ENCODE measurements around the gene USP13.
"Not testable (repeated sequence)": the region's sequence is repeated elsewhere in the genome, so short reads cannot be mapped to it uniquely, and the experiment has no call there.

The USP13 gene

GRCh38 chr3:179738998-179739397 is 86.2 kb downstream of the USP13 start:
- no peak for DNase-seq (ENCODE audit: low read depth)

DNA sequence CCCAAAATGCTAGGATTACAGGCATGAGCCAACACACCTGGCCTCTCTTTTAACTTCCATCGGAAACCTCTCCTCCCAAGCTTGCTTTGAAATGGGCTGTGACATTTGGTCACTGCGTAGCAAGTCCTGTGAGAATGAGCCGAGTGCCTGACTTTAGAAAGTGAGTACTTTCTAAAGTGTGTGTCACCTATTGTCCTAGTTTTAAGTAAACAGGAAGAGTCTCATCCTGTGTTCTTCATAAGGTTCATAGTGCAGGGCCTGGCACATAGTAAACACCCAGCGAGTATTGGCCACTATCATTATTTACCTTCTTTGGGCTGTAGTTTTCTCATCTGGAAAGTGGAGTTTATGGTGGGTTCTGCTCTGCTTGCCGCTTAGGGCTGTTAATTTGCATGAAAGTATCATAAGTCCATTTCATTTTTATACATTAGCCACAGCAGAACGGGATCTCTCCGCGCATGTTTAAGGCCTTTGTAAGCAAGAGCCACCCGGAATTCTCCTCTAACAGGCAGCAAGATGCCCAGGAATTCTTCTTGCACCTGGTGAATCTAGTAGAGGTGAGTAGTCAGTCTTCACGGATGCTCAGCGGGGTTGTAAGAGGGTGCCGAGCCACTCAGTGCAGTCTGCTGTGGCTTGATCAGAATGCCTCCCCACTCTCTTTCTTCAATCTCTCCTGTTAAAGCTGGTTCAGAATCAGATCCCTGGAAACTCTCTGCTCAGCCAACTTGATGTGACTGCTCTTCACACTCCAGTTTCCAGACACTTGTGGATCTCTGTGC is 87.2 kb downstream of the USP13 start:
- no peak for DNase-seq (ENCODE audit: low read depth)

- no peak for DNase-seq (ENCODE audit: low read depth)
Observed at GRCh38 chr3:179743913-179744312, 91.1 kb downstream of the USP13 start.

GRCh38 chr3:179744667-179745066 is 91.8 kb downstream of the USP13 start:
- DNase-seq (ENCODE audit: low read depth): no peak

- no peak for DNase-seq (ENCODE audit: low read depth)
Observed at GRCh38 chr3:179745079-179745478, 92.2 kb downstream of the USP13 start.

DNA sequence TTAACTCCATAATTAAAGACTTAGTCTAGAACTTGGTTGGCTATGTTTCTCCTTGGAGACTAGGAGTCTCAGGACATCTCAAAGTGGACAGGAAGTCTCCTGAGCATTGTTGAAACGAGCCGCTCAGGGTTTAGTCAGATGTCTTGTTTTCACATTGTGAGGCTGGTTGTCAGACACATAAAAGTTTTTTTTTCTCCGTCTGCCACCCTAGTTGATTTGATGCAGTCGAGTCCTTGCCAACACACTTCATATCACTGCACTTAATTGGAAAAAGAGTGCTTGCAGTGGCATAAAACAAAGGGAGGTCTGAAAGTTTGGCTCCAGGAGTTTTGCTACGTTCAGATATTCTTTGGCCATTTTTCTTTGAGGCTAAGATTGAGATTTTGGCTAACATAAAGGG is 92.9 kb downstream of the USP13 start:
- DNase-seq (ENCODE audit: low read depth): no peak

DNA sequence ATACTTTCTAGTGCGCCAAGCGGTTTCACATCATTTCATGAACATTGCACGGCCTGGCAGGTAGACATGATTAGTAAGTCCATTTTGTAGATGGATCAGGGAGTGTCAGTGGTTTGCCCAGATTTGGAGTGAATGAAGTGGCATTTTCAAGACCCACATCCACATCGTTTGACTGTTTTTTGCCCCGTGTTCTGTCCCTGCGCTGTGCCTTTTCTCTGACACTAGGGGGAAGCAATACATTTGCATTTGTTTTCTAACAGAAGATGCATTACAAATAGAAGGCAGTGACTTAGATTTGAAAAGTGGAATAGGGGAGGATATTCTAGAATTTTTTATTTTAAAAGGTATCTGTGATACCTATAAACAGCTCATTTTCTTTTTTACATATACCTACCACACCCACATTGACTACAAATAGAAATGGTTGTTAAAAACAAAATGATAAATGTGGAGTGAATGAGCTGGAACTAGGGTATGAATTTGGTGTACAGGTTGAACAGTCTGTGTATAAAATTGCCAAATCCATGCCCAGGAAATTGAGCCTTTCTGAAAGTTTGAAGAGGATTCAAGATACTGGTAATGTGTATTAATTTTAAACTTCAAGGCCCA is 98.0 kb downstream of the USP13 start:
- no peak for DNase-seq (ENCODE audit: low read depth)

- no peak for DNase-seq (ENCODE audit: low read depth)
Observed at GRCh38 chr3:179760944-179761343, 108.1 kb downstream of the USP13 start.

GRCh38 chr3:179765396-179765795 is 112.6 kb downstream of the USP13 start:
- DNase-seq (ENCODE audit: low read depth): no peak

- DNase-seq (ENCODE audit: low read depth): no peak
Observed at GRCh38 chr3:179766416-179767133, 113.7 kb downstream of the USP13 start.

DNA sequence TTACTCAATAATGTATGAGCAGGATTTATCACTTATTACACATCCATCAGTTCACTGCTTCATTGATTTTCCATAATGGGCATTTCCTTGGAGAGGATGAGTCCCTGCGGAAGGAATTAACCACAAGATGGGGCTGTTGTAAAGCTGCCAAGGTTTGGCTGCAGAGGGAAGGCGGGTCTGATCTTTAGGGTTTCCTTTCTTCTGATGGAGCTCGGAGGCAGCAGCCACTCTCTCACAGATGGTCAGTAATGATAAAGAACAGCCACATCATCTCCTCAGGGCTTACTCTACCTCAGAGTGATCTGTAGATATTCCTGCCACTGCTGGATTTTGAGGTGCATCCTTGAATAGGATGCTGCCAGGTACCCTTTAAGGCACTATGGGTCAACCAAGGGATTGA is 115.2 kb downstream of the USP13 start:
- no peak for DNase-seq (ENCODE audit: low read depth)

- DNase-seq (ENCODE audit: low read depth): no peak
Observed at GRCh38 chr3:179769411-179770247, 116.8 kb downstream of the USP13 start.

- no peak for DNase-seq (ENCODE audit: low read depth)
Observed at GRCh38 chr3:179771797-179772196, 119.0 kb downstream of the USP13 start.

DNA sequence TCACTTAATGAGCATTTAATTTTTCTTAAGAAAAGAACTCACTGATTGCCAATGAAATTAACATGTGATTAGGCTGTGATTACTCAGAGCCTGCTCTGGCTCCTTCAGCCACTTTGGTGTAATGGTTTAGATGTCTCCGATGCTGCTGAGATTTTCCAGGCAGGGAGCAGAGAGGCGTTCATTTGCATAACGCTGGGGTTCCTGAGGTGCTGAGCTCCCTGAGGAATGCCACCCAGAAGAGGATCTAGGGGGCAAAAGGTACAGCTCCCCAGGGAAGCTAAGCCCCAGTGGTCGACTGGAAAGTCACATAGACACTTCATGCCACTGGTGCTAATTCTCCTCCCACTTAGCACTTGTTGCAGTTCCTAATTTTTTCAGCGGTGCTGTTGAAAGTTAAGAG is 119.5 kb downstream of the USP13 start:
- no peak for DNase-seq (ENCODE audit: low read depth)

GRCh38 chr3:179775416-179776122 is 122.7 kb downstream of the USP13 start:
- no peak for DNase-seq (ENCODE audit: low read depth)

DNA sequence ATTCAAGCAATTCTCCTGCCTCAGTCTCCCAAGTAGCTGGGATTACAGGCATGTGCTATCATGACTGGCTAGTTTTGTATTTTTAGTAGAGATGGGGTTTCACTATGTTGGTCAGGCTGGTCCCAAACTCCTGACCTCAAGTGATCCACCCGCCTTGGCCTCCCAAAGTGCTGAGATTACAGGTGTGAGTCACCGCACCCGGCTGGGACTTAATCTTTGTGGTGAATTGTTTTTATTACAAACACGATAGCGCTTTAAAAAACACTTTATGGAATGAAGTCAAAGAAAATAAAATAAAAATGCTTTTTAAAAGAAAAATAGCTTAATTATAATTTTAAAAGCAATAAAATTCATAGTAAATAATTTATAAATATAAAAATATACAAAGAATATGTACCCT is 130.0 kb downstream of the USP13 start:
- DNase-seq (ENCODE audit: low read depth): not testable (repeated sequence)

DNA sequence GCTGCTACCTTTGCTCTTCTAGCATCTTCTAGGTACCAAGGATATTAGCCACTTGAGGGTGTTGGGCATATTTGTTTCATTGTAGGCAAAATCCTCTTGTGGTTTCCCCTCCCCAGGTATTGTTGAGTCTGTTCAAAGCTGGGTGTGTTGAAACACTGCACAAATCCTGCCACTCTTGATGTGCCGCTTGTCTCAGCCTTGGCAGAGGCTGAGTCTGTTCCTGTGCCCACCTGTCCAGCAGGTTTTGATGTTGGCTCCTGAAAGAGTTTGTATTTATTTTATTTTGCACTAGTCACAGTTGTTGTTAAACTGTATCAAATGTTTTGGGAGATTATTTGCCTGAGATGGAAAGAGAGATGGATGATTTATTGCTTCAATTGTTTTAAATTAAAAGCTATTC is 136.2 kb downstream of the USP13 start:
- DNase-seq (ENCODE audit: low read depth): no peak

- no peak for DNase-seq (ENCODE audit: low read depth)
Observed at GRCh38 chr3:179791793-179792192, 139.0 kb downstream of the USP13 start.

DNA sequence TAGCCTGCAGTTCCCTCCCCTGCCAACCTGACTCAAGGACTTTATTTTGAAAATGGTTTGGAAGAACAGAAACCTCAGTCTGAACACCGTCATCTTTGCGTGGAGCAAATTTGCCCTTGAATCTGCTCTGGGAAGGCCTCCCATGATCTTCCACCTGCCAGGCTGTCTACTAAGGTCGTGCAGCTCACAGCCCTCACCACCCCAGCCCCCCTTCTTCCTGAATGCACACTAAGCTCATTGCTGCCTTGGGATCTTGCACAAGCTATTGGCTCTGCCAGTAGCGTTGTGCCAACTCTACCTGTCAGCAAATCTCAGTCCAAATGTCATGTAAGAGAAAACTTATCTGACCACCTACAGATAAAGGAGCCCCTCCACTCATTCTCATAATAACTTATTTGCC is 141.5 kb downstream of the USP13 start:
- no peak for DNase-seq (ENCODE audit: low read depth)

GRCh38 chr3:179796421-179796820 is 143.6 kb downstream of the USP13 start:
- no peak for DNase-seq (ENCODE audit: low read depth)

DNA sequence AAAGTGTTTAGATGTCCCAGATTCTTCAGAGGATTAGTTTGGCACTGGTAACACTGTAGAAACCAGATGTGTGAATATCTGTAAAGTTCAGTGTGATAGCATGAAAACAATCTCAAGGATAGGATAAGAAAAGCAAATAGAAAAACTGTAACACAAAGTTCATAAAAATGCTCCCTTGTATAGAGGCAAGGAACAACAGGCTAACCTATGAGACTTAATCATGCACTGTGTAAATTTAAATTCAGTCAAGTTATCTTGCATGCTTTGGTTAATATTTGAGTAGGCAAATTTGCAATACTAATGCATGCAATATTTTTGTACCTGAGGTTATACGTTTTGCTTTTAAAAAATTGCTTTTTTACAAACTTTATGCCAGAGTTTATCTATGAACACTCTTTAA is 144.4 kb downstream of the USP13 start:
- DNase-seq (ENCODE audit: low read depth): no peak

- DNase-seq (ENCODE audit: low read depth): no peak
Observed at GRCh38 chr3:179801263-179801662, 148.4 kb downstream of the USP13 start.
